ENCODE measurements around the gene FRMD4A.

GRCh38 chr10:13594641-13595040, 736.1 kb downstream of the FRMD4A start:
- TF ChIP-seq CTCF (conservative IDR thresholded peaks at IDR 0.05 in 1 of 2, IDR thresholded peaks at IDR 0.05 in 1 of 2; ENCODE audit: extremely low read depth in 1 of 2, insufficient read depth in 1 of 2, low read depth in 1 of 2, low read length in 2 of 2) (no peak), EZH2 (IDR thresholded peaks at IDR 0.05; ENCODE audit: borderline replicate concordance, low read length) (no peak)
